SK-N-SH (cell line): ENCODE measurements around the gene ERMN. TPM values are rescaled to one million over a fixed set of nuclear protein-coding genes. Genes with fewer than 3 reads are reported as not detected.

Source experiments
- CTCF ChIA-PET: fragments of 300-600, 350-600 bp; formaldehyde crosslinking; extraction: SDS; loops from one replicate; lab custom pipeline; 2021; lab: Yijun Ruan, JAX
- POLR2A ChIA-PET: fragments of 350-600 bp; sonication (Branson Sonifier 250); formaldehyde crosslinking; extraction: SDS; loops from one replicate; lab custom pipeline; 2020; ENCODE audit warnings: antibody characterized with exemption, inconsistent platforms; lab: Yijun Ruan, JAX
- DNase-seq: peaks from one replicate; pipeline ENCODE4 v3.0.0; 2012
- H2AFZ ChIP-seq: fragments of 200-600 bp; sonication (generic); 2 replicates; pipeline ENCODE4 v1.8.1; 2016; ENCODE audit warnings: antibody characterized with exemption, mild to moderate bottlenecking, low read depth
- H3F3A ChIP-seq: fragments of 200-600 bp; sonication (generic); replicated peaks from 2 replicates; pipeline ENCODE3; 2016; ENCODE audit warnings: antibody characterized with exemption, mild to moderate bottlenecking; ENCODE audit not compliant: insufficient read depth
- H3K27ac ChIP-seq, 2 experiments: fragments of 200-500 bp in 1 of 2; fragments of 200-600 bp in 1 of 2; sonication (Bioruptor generic) in 1 of 2; sonication (generic), shearing (Covaris generic) in 1 of 2; 2 replicates each; pipeline versions ENCODE4 v1.5.1 to v1.6.1; 2014 to 2016; ENCODE audit warnings: low read depth in 2 of 2, inconsistent platforms in 1 of 2, low read length in 1 of 2, mild to moderate bottlenecking in 1 of 2, mixed read lengths in 1 of 2
- H3K27me3 ChIP-seq: fragments of 200-600 bp; sonication (generic), shearing (Covaris generic); 2 replicates; pipeline ENCODE4 v1.6.1; 2016; ENCODE audit warnings: mixed run types; ENCODE audit not compliant: insufficient read depth
- H3K36me3 ChIP-seq, 2 experiments: fragments of 200-500 bp in 1 of 2; fragments of 200-600 bp in 1 of 2; sonication (Bioruptor generic) in 1 of 2; sonication (generic) in 1 of 2; replicated peaks in 1 of 2; 2 replicates each; pipeline versions ENCODE3 to v1.5.1; 2014 to 2016; ENCODE audit warnings: low read length in 1 of 2, mild to moderate bottlenecking in 1 of 2; ENCODE audit not compliant: insufficient read depth in 2 of 2, control insufficient read depth in 1 of 2
- H3K4me1 ChIP-seq, 2 experiments: fragments of 200-500 bp in 1 of 2; fragments of 200-600 bp in 1 of 2; sonication (Bioruptor generic) in 1 of 2; sonication (generic), shearing (Covaris generic) in 1 of 2; 2 replicates each; pipeline versions ENCODE4 v1.5.1 to v1.6.1; 2014 to 2016; ENCODE audit warnings: low read depth in 1 of 2, low read length in 1 of 2, mixed run types in 1 of 2; ENCODE audit not compliant: insufficient read depth in 2 of 2, control insufficient read depth in 1 of 2
- H3K4me2 ChIP-seq: fragments of 200-600 bp; sonication (generic), shearing (Covaris generic); 2 replicates; pipeline ENCODE4 v1.6.1; 2017; ENCODE audit warnings: mixed run types
- H3K4me3 ChIP-seq, 2 experiments: fragments of 200-500 bp in 1 of 2; fragments of 200-600 bp in 1 of 2; sonication (Bioruptor generic) in 1 of 2; sonication (generic), shearing (Covaris generic) in 1 of 2; 2 replicates each; pipeline versions ENCODE4 v1.5.1 to v1.8.1; 2014 to 2016; ENCODE audit warnings: low read depth in 2 of 2, inconsistent platforms in 1 of 2, low read length in 1 of 2, mild to moderate bottlenecking in 1 of 2, mixed read lengths in 1 of 2, moderate library complexity in 1 of 2
- H3K79me2 ChIP-seq: fragments of 200-600 bp; sonication (generic); 2 replicates; pipeline ENCODE4 v1.8.1; 2017; ENCODE audit warnings: mild to moderate bottlenecking; ENCODE audit not compliant: insufficient read depth
- H3K9ac ChIP-seq: fragments of 200-600 bp; sonication (generic); 2 replicates; pipeline ENCODE4 v1.6.1; 2017; ENCODE audit warnings: mixed run types
- H3K9me2 ChIP-seq: fragments of 200-600 bp; sonication (generic); 2 replicates; pipeline ENCODE4 v1.6.1; 2017; ENCODE audit warnings: mixed run types
- H3K9me3 ChIP-seq: fragments of 200-600 bp; sonication (generic); 2 replicates; pipeline ENCODE4 v1.6.1; 2017; ENCODE audit warnings: mixed run types, mild to moderate bottlenecking, moderate library complexity
- H4K20me1 ChIP-seq: fragments of 200-600 bp; sonication (generic); 2 replicates; pipeline ENCODE4 v1.6.1; 2017; ENCODE audit warnings: mild to moderate bottlenecking, mixed run types; ENCODE audit not compliant: insufficient read depth
- ELF1 ChIP-seq: IDR thresholded peaks from 2 replicates; pipeline ENCODE4 v1.4.0; 2012
- EP300 ChIP-seq, 2 experiments: IDR thresholded peaks; 2 replicates each; pipeline versions ENCODE4 v1.4.0 to v1.6.1; 2012; ENCODE audit warnings: borderline replicate concordance in 1 of 2, low read depth in 1 of 2, low read length in 1 of 2
- FOXJ3 ChIP-seq: sonication (generic); formaldehyde crosslinking; IDR thresholded peaks from 2 replicates; pipeline ENCODE4 v1.5.1; 2020; ENCODE audit warnings: mild to moderate bottlenecking, missing genetic modification reagents
- FOXM1 ChIP-seq: IDR thresholded peaks from 2 replicates; pipeline ENCODE4 v1.4.0; 2012; ENCODE audit warnings: low read depth, mild to moderate bottlenecking
- GABPA ChIP-seq: IDR thresholded peaks from 2 replicates; pipeline ENCODE4 v1.4.0; 2012; ENCODE audit warnings: low read depth, mild to moderate bottlenecking
- GATA2 ChIP-seq: sonication (generic); formaldehyde crosslinking; IDR thresholded peaks from 2 replicates; pipeline ENCODE4 v1.5.0; 2020; ENCODE audit warnings: mild to moderate bottlenecking, missing genetic modification reagents
- JUND ChIP-seq: IDR thresholded peaks from 2 replicates; pipeline ENCODE4 v1.4.0; 2012
- MEF2A ChIP-seq: IDR thresholded peaks from 2 replicates; pipeline ENCODE4 v1.4.0; 2012; ENCODE audit warnings: low read depth, borderline replicate concordance
- MXI1 ChIP-seq: IDR thresholded peaks from 2 replicates; pipeline ENCODE4 v1.6.1; 2012; ENCODE audit warnings: mild to moderate bottlenecking, low read depth, low read length, improper control_type of control experiment
- NFIC ChIP-seq: IDR thresholded peaks from 2 replicates; pipeline ENCODE4 v1.4.0; 2012; ENCODE audit warnings: borderline replicate concordance
- NRF1 ChIP-seq: IDR thresholded peaks from 2 replicates; pipeline ENCODE4 v1.6.1; 2012; ENCODE audit warnings: low read depth, mild to moderate bottlenecking, low read length
- RAD21 ChIP-seq: IDR thresholded peaks from 2 replicates; pipeline ENCODE4 v1.6.1; 2012; ENCODE audit warnings: mild to moderate bottlenecking, low read length
- RFX5 ChIP-seq: IDR thresholded peaks from 2 replicates; pipeline ENCODE4 v1.6.1; 2012; ENCODE audit warnings: mild to moderate bottlenecking, improper control_type of control experiment, low read length
- RXRA ChIP-seq: IDR thresholded peaks from 2 replicates; pipeline ENCODE4 v1.4.0; 2012; ENCODE audit warnings: low read depth, mild to moderate bottlenecking, borderline replicate concordance
- SIN3A ChIP-seq: IDR thresholded peaks from 2 replicates; pipeline ENCODE4 v1.6.1; 2012; ENCODE audit warnings: low read depth, mild to moderate bottlenecking, low read length, moderate library complexity, borderline replicate concordance
- SMC3 ChIP-seq: IDR thresholded peaks from 2 replicates; pipeline ENCODE4 v1.6.1; 2012; ENCODE audit warnings: low read depth, low read length, improper control_type of control experiment
- TAF1 ChIP-seq: IDR thresholded peaks from 2 replicates; pipeline ENCODE4 v1.6.1; 2012; ENCODE audit warnings: low read depth, mild to moderate bottlenecking, low read length, moderate library complexity, borderline replicate concordance
- YY1 ChIP-seq: IDR thresholded peaks from 2 replicates; pipeline ENCODE4 v1.4.0; 2012; ENCODE audit warnings: low read depth, mild to moderate bottlenecking
- WGBS: methylation state at CpG from one replicate; pipeline ENCODE4 v1.1.6; 2017; ENCODE audit warnings: low lambda C conversion rate; 5-methylcytosine and 5-hydroxymethylcytosine counted together
- polyA plus RNA-seq, 3 experiments: library from polyadenylated mRNA; depleted of rRNA; stranded (reverse); fragments of >200 nt; gene quantifications; 2 replicates each; pipeline ENCODE4 v1.2.3, GENCODE V29; 2012
- TF ChIP-seq, protein P1 (sequence below): IDR thresholded peaks from 2 replicates; pipeline ENCODE4; 2012
- TF ChIP-seq, protein P2 (sequence below): IDR thresholded peaks from 2 replicates; pipeline ENCODE4 v1.6.1; 2012; ENCODE audit warnings: mild to moderate bottlenecking, low read depth, low read length, moderate library complexity
- TF ChIP-seq, protein P3 (sequence below): IDR thresholded peaks from 2 replicates; pipeline ENCODE4 v1.4.0; 2012; ENCODE audit warnings: low read depth, borderline replicate concordance
- TF ChIP-seq, protein P4 (sequence below): IDR thresholded peaks from 2 replicates; pipeline ENCODE4 v1.4.0; 2012; ENCODE audit warnings: low read depth

Gene ERMN
- polyA plus RNA-seq, 1 of the 3 experiments (the other 2 are of a cell fraction): not detected

DNA sequence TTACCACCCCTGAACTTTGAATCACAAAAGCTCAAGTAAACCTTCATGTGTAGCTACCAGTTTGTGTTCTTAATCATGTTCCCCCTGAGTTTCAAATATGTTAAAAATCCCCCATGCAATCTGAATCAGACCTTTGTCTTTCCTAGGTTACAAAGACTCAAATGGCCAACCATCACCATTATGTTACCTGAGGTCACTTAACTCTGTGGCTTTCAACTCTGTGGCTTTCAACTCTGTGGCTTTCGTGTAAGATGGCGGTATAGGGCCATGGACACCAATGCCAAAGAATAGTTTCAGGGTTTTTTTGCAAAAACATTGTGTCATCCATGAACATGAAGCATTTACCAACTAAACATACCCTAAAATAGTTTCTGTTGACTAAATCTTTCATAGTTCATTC lies 6.7 kb downstream of the ERMN start:
- H3K79me2 ChIP-seq: no peaks in the 10 kb centered on the region
- TF ChIP-seq NFIC (no peak), TAF1 (no peak), ELF1 (no peak)
- TF ChIP-seq, protein P1, sequence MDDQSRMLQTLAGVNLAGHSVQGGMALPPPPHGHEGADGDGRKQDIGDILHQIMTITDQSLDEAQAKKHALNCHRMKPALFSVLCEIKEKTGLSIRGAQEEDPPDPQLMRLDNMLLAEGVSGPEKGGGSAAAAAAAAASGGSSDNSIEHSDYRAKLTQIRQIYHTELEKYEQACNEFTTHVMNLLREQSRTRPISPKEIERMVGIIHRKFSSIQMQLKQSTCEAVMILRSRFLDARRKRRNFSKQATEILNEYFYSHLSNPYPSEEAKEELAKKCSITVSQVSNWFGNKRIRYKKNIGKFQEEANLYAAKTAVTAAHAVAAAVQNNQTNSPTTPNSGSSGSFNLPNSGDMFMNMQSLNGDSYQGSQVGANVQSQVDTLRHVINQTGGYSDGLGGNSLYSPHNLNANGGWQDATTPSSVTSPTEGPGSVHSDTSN: no peak
- TF ChIP-seq, protein P2, sequence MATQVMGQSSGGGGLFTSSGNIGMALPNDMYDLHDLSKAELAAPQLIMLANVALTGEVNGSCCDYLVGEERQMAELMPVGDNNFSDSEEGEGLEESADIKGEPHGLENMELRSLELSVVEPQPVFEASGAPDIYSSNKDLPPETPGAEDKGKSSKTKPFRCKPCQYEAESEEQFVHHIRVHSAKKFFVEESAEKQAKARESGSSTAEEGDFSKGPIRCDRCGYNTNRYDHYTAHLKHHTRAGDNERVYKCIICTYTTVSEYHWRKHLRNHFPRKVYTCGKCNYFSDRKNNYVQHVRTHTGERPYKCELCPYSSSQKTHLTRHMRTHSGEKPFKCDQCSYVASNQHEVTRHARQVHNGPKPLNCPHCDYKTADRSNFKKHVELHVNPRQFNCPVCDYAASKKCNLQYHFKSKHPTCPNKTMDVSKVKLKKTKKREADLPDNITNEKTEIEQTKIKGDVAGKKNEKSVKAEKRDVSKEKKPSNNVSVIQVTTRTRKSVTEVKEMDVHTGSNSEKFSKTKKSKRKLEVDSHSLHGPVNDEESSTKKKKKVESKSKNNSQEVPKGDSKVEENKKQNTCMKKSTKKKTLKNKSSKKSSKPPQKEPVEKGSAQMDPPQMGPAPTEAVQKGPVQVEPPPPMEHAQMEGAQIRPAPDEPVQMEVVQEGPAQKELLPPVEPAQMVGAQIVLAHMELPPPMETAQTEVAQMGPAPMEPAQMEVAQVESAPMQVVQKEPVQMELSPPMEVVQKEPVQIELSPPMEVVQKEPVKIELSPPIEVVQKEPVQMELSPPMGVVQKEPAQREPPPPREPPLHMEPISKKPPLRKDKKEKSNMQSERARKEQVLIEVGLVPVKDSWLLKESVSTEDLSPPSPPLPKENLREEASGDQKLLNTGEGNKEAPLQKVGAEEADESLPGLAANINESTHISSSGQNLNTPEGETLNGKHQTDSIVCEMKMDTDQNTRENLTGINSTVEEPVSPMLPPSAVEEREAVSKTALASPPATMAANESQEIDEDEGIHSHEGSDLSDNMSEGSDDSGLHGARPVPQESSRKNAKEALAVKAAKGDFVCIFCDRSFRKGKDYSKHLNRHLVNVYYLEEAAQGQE: no peak
- WGBS: 8% methylated on average over 2 of the region's 2 CpGs

DNA sequence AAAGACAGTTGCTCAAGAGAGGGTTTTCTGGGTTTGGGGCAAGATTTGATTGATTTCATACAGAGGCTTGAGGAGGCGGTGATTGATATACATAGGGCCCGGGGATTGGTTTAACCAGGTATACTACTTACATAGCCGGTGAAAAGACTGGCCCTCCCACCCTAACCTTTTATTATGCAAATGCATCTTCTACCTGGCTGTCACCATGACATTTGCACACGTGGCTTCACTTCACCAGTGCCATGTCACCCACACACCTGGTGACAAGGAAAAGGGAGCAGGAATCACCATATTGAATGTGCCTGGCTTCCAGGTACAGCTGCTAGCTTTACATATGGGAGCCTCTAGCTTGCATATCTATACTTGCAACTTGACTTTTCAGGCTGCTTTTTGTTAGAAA lies 9.7 kb downstream of the ERMN start:
- Histone ChIP-seq H3K9ac (no peak overlapping the region), H3K27ac (no peak overlapping the region), H3F3A (peaks cover 5% of the 10 kb centered on the region), H3K4me3 (no peak overlapping the region), H3K9me2 (no peaks in the 10 kb centered on the region), H3K4me1 (0 out of 4 replicates have a peak, but pooled peaks cover 0 to 4% of the 10 kb centered on the region in 2 experiments), H3K79me2 (no peaks in the 10 kb centered on the region), H3K9me3 (peaks cover 4% of the 10 kb centered on the region; the same call in 1 of the 2 replicates), H2AFZ (no peak overlapping the region), H3K27me3 (no peaks in the 10 kb centered on the region; the same call in 1 of the 2 replicates), H3K36me3 (no peaks in the 10 kb centered on the region), H3K4me2 (no peak overlapping the region), H4K20me1 (no peaks in the 10 kb centered on the region)
- ChIA-PET CTCF (interaction anchor here (1.4 to 9.1 kb wide), 3 partner anchors 12 to 20 kb away, joined by 5 to 49 read pairs (median 34); no protein-coding TSS in a partner anchor), POLR2A (no interaction called here)
- 18% methylated on average over 4 of the region's 4 CpGs for WGBS
- DNase-seq: no peak
- TF ChIP-seq, protein P1: no peak
- TF ChIP-seq MXI1 (no peak), SMC3 (no peak), MEF2A (no peak), EP300 (IDR thresholded peaks at IDR 0.05; ENCODE audit: borderline replicate concordance in 1 of 2, low read depth in 1 of 2, low read length in 1 of 2) (no peak), FOXM1 (no peak), FOXJ3 (CRISPR knock-in tag) (no peak), GABPA (no peak), YY1 (no peak), NRF1 (no peak), RFX5 (no peak), GATA2 (CRISPR knock-in tag) (no peak), JUND (no peak), RAD21 (no peak), SIN3A (no peak), RXRA (no peak)
- TF ChIP-seq, protein P3, sequence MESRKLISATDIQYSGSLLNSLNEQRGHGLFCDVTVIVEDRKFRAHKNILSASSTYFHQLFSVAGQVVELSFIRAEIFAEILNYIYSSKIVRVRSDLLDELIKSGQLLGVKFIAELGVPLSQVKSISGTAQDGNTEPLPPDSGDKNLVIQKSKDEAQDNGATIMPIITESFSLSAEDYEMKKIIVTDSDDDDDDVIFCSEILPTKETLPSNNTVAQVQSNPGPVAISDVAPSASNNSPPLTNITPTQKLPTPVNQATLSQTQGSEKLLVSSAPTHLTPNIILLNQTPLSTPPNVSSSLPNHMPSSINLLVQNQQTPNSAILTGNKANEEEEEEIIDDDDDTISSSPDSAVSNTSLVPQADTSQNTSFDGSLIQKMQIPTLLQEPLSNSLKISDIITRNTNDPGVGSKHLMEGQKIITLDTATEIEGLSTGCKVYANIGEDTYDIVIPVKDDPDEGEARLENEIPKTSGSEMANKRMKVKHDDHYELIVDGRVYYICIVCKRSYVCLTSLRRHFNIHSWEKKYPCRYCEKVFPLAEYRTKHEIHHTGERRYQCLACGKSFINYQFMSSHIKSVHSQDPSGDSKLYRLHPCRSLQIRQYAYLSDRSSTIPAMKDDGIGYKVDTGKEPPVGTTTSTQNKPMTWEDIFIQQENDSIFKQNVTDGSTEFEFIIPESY: no peak
- TF ChIP-seq, protein P4, sequence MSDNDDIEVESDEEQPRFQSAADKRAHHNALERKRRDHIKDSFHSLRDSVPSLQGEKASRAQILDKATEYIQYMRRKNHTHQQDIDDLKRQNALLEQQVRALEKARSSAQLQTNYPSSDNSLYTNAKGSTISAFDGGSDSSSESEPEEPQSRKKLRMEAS: no peak

More for the DNA sequence above, 6.7 kb downstream of the ERMN start:
- H3K9me2 ChIP-seq: no peaks in the 10 kb centered on the region
- no peaks in the 10 kb centered on the region for H3K36me3 ChIP-seq
- POLR2A ChIA-PET: no interaction called here
- no peaks in the 10 kb centered on the region for H3F3A ChIP-seq
- no peaks in the 10 kb centered on the region for H3K4me1 ChIP-seq
- H3K4me2 ChIP-seq: no peak overlapping the region
- no peak overlapping the region for H3K9ac ChIP-seq
- H3K9me3 ChIP-seq: peaks cover 4% of the 10 kb centered on the region; the same call in 1 of the 2 replicates
- H2AFZ ChIP-seq: no peak overlapping the region
- no peaks in the 10 kb centered on the region for H4K20me1 ChIP-seq
- CTCF ChIA-PET: interaction anchor here (3.3 to 9.1 kb wide), 3 partner anchors 9 to 17 kb away, joined by 20 to 49 read pairs (median 34); no protein-coding TSS in a partner anchor
- DNase-seq: no peak
- H3K27me3 ChIP-seq: peaks cover 2% of the 10 kb centered on the region; the same call in 1 of the 2 replicates
- H3K4me3 ChIP-seq: no peak overlapping the region
- H3K27ac ChIP-seq: no peak overlapping the region
